Vagina (tissue), 2 donors: ENCODE measurements around the gene KRTAP12-3. TPM values are rescaled to one million over a fixed set of nuclear protein-coding genes. Genes with fewer than 3 reads are reported as not detected.

ENCODE experiments used
- DNase-seq, 2 donors: peaks; one replicate each; pipeline ENCODE4 v3.0.0-alpha.2; 2017; ENCODE audit errors: extremely low spot score in 2 of 2
- H3K27ac ChIP-seq: fragments of 200-600 bp; sonication (generic); one replicate; pipeline ENCODE4 v1.5.1; 2019
- H3K27me3 ChIP-seq: fragments of 200-600 bp; sonication (generic); one replicate; pipeline ENCODE4 v1.5.1; 2019
- H3K36me3 ChIP-seq, 2 donors: fragments of 200-600 bp; sonication (generic); one replicate each; pipeline ENCODE4 v1.5.1; 2017 to 2019
- H3K4me1 ChIP-seq: fragments of 200-600 bp; sonication (generic); one replicate; pipeline ENCODE4 v1.5.1; 2019
- H3K4me3 ChIP-seq, 2 donors: fragments of 200-600 bp; sonication (generic); 1 replicate in 1 of 2; 2 replicates in 1 of 2; pipeline ENCODE4 v1.5.1; 2016 to 2019
- H3K9me3 ChIP-seq: fragments of 200-600 bp; sonication (generic); one replicate; pipeline ENCODE4 v1.5.1; 2019
- POLR2A ChIP-seq, 2 donors: fragments of 450-650 bp; IDR thresholded peaks; one replicate each; pipeline ENCODE4 v1.6.1; 2017; ENCODE audit warnings: antibody characterized with exemption in 2 of 2, mild to moderate bottlenecking in 2 of 2, moderate library complexity in 2 of 2
- POLR2AphosphoS5 ChIP-seq, 2 donors: sonication (generic); formaldehyde crosslinking; IDR thresholded peaks; one replicate each; pipeline ENCODE4 v1.9.0; 2017; ENCODE audit warnings: antibody characterized with exemption in 2 of 2, mild to moderate bottlenecking in 2 of 2, low read depth in 1 of 2; ENCODE audit not compliant: insufficient read depth in 1 of 2
- intact Hi-C: fragments of 100-400 bp; cut with DNase I; formaldehyde crosslinking; loops from one replicate; pipeline ENCODE4 v1.15.1; 2023
- total RNA-seq: library from RNA; depleted of rRNA; stranded (reverse); fragments of >200 nt; gene quantifications from one replicate; pipeline ENCODE4 v1.2.3, GENCODE V29; 2016
- TF ChIP-seq, protein P1 (sequence below), 3 experiments: fragments of 450-650 bp in 2 of 3; fragments of 200-600 bp in 1 of 3; sonication (generic) in 1 of 3; IDR thresholded peaks; one replicate each; pipeline ENCODE4 v1.5.1; 2017 to 2019; ENCODE audit warnings: antibody characterized with exemption in 3 of 3, mild to moderate bottlenecking in 2 of 3, moderate library complexity in 2 of 3

KRTAP12-3 gene
- total RNA-seq, 1 donor from 2014 or later: not detected

DNA sequence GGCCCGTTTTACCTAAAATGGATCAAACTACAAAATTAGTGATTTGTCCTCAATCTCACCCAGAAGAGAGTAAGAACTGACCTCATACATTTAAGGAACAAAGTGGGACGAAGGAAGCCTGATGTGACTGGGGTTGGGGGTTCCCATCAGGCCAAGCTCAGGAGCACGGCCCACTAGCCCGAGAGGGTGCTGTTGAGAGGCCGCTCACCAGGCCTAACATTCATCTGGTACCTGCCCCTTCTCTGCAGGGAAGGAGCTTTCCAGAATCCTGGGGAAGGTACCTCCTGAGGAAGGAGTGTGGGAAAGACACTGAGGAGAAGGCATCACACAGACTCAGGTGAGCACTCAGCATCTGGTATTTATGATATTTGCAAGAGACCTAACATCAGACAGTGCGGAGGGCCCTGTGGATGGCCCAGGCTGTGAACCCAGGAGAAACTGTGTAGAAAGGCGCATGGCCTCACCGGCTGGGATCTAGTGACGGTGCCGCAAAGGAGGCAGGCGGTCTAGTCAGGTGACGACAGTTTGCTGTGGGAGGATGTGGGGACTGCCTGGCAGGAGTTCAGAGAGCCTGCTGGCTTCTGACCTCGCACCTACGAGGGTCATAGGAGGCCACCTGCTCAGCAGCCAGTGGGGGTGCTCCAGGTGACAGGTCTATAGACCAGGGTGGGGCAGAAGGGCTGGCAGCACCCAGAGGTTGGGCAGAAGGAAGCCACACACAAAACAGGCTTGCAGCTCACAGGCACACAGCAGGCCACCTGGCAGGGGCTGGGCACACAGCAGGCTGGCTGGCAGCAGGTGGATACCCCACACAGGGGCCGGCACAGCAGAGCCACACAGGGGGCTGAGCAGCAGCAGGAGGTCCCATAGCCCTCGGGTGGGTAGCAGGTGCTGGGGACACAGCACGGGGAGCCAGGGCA is 3.8 kb upstream of the KRTAP12-3 start:
- H3K4me3 ChIP-seq: no peak overlapping the region
- intact Hi-C loops: no loop called here
- no peaks in the 10 kb centered on the region for H3K27me3 ChIP-seq
- no peaks in the 10 kb centered on the region for H3K9me3 ChIP-seq
- DNase-seq: no peak
- H3K4me1 ChIP-seq: no peaks in the 10 kb centered on the region
- no peaks in the 10 kb centered on the region for H3K36me3 ChIP-seq
- H3K27ac ChIP-seq: no peak overlapping the region
- TF ChIP-seq POLR2A (IDR thresholded peaks at IDR 0.05) (no peak), POLR2AphosphoS5 (IDR thresholded peaks at IDR 0.05; ENCODE audit: insufficient read depth in 1 of 2, low read depth in 1 of 2) (peak in 1 of 2 donors; percentile 45)
- TF ChIP-seq, protein P1, sequence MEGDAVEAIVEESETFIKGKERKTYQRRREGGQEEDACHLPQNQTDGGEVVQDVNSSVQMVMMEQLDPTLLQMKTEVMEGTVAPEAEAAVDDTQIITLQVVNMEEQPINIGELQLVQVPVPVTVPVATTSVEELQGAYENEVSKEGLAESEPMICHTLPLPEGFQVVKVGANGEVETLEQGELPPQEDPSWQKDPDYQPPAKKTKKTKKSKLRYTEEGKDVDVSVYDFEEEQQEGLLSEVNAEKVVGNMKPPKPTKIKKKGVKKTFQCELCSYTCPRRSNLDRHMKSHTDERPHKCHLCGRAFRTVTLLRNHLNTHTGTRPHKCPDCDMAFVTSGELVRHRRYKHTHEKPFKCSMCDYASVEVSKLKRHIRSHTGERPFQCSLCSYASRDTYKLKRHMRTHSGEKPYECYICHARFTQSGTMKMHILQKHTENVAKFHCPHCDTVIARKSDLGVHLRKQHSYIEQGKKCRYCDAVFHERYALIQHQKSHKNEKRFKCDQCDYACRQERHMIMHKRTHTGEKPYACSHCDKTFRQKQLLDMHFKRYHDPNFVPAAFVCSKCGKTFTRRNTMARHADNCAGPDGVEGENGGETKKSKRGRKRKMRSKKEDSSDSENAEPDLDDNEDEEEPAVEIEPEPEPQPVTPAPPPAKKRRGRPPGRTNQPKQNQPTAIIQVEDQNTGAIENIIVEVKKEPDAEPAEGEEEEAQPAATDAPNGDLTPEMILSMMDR (IDR thresholded peaks at IDR 0.05): no peak

DNA sequence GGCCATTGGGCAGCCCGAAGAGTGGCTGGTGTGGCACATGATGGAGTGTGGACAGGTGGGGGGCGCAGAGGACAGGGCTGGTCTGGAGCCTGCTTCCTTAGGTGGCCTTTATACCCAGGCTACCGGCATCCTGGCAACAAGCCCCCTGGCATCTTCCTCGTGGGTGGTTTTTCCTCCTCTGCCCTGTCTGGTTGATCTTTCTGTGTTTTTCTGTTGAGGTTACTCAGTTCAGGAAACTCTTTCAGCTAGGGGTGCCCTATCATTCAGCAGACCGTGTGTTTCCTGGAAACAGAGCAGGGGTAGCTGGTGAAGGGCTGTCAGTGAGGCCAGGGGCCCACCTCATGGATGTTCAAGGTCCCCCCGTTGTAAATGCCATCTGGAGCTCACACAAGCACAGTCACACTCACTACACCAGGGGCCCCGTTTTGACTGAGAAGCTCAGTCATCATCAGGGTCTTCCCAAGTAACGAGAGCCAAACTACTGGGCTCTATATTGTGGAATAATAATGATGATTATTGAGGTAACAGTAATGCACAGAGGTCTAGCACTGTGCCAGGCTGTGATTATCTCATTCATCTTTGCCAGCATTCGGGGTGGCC is 3.1 kb upstream of the KRTAP12-3 start, which contains the start of gene KRTAP12-4:
Gene KRTAP12-4, minus strand, starts transcription at position 84 of the 600 bp plus-strand sequence. Its CDS starts 45 bp downstream, at position 39.
- Histone ChIP-seq H3K36me3 (no peaks in the 10 kb centered on the region), H3K27me3 (no peaks in the 10 kb centered on the region), H3K9me3 (no peaks in the 10 kb centered on the region), H3K27ac (no peak within 1 kb of the TSS), H3K4me1 (no peaks in the 10 kb centered on the region), H3K4me3 (no peak within 1 kb of the TSS)
- TF ChIP-seq, protein P1 (IDR thresholded peaks at IDR 0.05): no peak
- TF ChIP-seq POLR2A (IDR thresholded peaks at IDR 0.05) (no peak), POLR2AphosphoS5 (IDR thresholded peaks at IDR 0.05; ENCODE audit: insufficient read depth in 1 of 2, low read depth in 1 of 2) (no peak)
- intact Hi-C loops: no loop called here
- no peak for DNase-seq

DNA sequence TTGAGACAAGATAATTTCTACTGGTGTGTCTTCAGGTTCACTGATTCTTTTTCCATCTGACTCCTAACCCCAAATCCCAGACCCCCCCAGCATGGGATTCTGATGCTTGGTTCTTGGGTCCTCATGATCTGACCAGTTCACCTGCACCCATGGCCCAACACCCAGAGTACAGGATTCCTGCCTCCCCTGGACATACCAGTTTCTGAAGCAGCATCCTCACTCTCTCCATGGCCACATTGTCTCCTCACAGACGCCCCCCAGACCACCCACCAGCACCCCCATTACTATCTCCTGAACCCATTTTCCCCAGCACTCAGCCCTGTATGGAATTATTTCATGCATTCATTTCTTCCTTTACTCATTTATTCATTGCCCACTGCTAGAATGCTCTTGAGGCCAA is 864 bp upstream of the KRTAP12-3 start:
- Histone ChIP-seq H3K27me3 (no peaks in the 10 kb centered on the region), H3K36me3 (no peaks in the 10 kb centered on the region), H3K27ac (no peak overlapping the region), H3K4me3 (no peak overlapping the region), H3K9me3 (no peaks in the 10 kb centered on the region), H3K4me1 (no peaks in the 10 kb centered on the region)
- TF ChIP-seq, protein P1 (IDR thresholded peaks at IDR 0.05): no peak
- TF ChIP-seq POLR2AphosphoS5 (IDR thresholded peaks at IDR 0.05; ENCODE audit: insufficient read depth in 1 of 2, low read depth in 1 of 2): no peak
- TF ChIP-seq POLR2A (IDR thresholded peaks at IDR 0.05): no peak
- intact Hi-C loops: no loop called here
- DNase-seq: no peak

DNA sequence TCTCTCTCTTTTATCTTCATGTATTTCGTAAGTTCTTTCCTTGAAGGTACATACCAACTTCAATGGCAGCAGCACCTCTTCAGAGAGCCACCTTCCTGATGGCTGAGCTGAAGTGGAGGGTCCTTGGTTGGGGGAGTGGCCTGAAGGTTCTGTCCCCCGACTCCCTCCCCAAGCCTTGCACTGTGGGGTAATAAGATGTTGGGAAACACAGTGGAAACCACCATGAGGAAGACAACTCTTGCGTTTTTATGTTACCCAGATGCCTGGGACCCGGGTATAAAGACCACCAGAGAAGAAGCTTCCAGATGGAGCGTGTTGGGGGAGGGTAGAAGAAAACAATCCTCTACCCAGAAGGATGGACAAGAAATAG is 794 bp downstream of the KRTAP12-3 start:
- no peaks in the 10 kb centered on the region for H3K36me3 ChIP-seq
- H3K27me3 ChIP-seq: no peaks in the 10 kb centered on the region
- no peak overlapping the region for H3K27ac ChIP-seq
- intact Hi-C loops: no loop called here
- H3K9me3 ChIP-seq: no peaks in the 10 kb centered on the region
- TF ChIP-seq, protein P1 (IDR thresholded peaks at IDR 0.05): no peak
- TF ChIP-seq POLR2AphosphoS5 (IDR thresholded peaks at IDR 0.05; ENCODE audit: insufficient read depth in 1 of 2, low read depth in 1 of 2) (no peak), POLR2A (IDR thresholded peaks at IDR 0.05) (no peak)
- no peak overlapping the region for H3K4me3 ChIP-seq
- H3K4me1 ChIP-seq: no peaks in the 10 kb centered on the region
- DNase-seq: no peak
